Naive B cell (primary cell): ENCODE data around the gene MCFD2. TPM values are rescaled to one million over a fixed set of nuclear protein-coding genes. Genes with fewer than 3 reads are reported as not detected.

ENCODE experiments used
- ATAC-seq, 2 donors: fragments of 150-1000 bp; cut with Tn5 transposase; 2 replicates each; pipeline ENCODE4 v1.10.0; 2021; ENCODE audit warnings: low read depth in 2 of 2, mild to moderate bottlenecking in 2 of 2, moderate library complexity in 2 of 2
- DNase-seq: peaks from one replicate; pipeline ENCODE4 v3.0.0; 2022
- H3K27ac Mint-ChIP-seq, 6 donors: one replicate each; pipeline ENCODE4 v1.8.0; 2020 to 2022; ENCODE audit warnings: mild to moderate bottlenecking in 6 of 6, mixed read lengths in 6 of 6, moderate library complexity in 5 of 6, inconsistent platforms in 2 of 6
- H3K27me3 Mint-ChIP-seq, 3 donors: one replicate each; pipeline ENCODE4 v1.8.0; 2021 to 2022; ENCODE audit warnings: mixed read lengths in 3 of 3, mild to moderate bottlenecking in 1 of 3
- H3K36me3 Mint-ChIP-seq, 2 donors: one replicate each; pipeline ENCODE4 v1.8.0; 2020 to 2022; ENCODE audit warnings: mixed read lengths in 2 of 2, inconsistent platforms in 1 of 2, mild to moderate bottlenecking in 1 of 2
- H3K4me1 Mint-ChIP-seq, 3 donors: one replicate each; pipeline ENCODE4 v1.8.0; 2020 to 2022; ENCODE audit warnings: mixed read lengths in 3 of 3, inconsistent platforms in 1 of 3, mild to moderate bottlenecking in 1 of 3, moderate library complexity in 1 of 3
- H3K4me3 Mint-ChIP-seq, 8 donors: one replicate each; pipeline ENCODE4 v1.8.0; 2020 to 2022; ENCODE audit warnings: mild to moderate bottlenecking in 8 of 8, mixed read lengths in 8 of 8, moderate library complexity in 8 of 8, inconsistent platforms in 2 of 8
- H3K9me3 Mint-ChIP-seq, 7 donors: one replicate each; pipeline ENCODE4 v1.8.0; 2020 to 2022; ENCODE audit warnings: mixed read lengths in 7 of 7, mild to moderate bottlenecking in 5 of 7, inconsistent platforms in 2 of 7, moderate library complexity in 1 of 7
- polyA plus RNA-seq, 6 donors: library from polyadenylated mRNA; unstranded; fragments of 300-500 nt; fragmentation: Illumina TruSeq; gene quantifications; one replicate each; pipeline ENCODE4 v1.2.3, GENCODE V29; 2021; ENCODE audit warnings: low read depth in 6 of 6

The MCFD2 gene
- polyA plus RNA-seq, 6 donors from 2014 or later = 26.3 to 43.3 (median 33.1) TPM

DNA sequence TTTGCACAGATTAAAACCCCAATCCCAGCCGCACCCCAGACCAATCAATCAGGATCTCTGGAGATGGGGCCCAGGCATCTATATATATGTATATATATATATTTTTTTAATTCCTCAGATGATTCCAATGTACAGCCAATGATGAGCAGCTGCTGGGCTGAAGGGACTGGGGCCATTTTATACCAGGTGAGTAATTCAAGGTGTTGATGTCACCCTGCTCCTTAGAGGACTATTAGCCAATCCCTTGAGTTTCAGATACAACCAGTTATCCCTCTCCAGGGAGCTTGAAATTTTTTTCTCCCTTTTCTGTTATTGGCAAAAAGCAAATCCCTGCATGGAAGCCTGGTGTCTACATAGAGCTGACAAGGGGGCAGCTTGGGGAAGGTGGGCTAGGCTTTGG is 59.8 kb downstream of the MCFD2 start:
- Mint-ChIP-seq H3K9me3 (no peaks in the 10 kb centered on the region), H3K4me1 (no peaks in the 10 kb centered on the region), H3K27ac (no peak overlapping the region), H3K27me3 (no peaks in the 10 kb centered on the region), H3K36me3 (no peaks in the 10 kb centered on the region), H3K4me3 (no peak overlapping the region)
- ATAC-seq (no peak), DNase-seq (no peak)

DNA sequence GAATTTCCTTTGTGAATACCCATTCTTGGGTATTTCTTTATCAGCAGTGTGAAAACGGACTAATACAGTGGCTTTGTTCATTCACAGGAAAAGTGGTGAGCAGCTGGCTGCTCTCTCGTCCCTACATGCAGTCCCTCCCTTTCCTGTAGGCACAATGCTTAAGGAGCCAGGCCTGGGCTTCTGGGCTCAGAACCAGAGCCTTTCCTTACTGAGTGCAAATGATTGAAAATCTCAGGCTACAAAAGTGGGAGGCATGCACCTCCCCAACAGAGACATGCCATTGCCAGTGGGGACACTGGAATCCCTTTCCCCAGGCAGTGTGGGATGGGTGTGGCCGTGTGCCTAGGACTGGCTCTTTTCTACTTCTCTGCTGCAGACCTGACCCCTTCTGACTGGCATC is 61.3 kb downstream of the MCFD2 start:
- Mint-ChIP-seq H3K9me3 (no peaks in the 10 kb centered on the region), H3K27me3 (peaks cover 0 to 1% (median under 1%) of the 10 kb centered on the region in 3 donors), H3K27ac (no peak overlapping the region), H3K36me3 (no peaks in the 10 kb centered on the region), H3K4me3 (no peak overlapping the region), H3K4me1 (peaks cover 0 to under 1% (median 0%) of the 10 kb centered on the region in 3 donors)
- ATAC-seq (no peak), DNase-seq (no peak)

DNA sequence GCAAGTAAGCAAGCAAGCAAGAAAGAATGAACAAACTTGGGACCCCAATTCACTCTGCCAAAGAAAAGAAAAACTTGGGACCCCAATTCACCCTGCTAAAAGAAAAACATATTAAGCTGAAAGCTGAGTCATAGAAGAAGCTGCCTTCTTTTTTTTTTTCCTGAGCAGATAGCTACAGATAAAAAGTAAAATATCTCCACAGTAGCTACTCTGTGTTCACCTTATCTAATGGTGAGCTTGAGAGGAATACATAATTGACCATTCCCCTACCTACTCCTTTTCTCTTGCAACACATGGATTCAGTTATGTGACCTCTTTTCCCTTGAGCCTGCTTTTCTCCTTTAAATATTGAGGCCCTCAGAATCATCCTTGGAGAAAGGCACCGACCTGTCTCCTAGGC is 63.0 kb downstream of the MCFD2 start:
- Mint-ChIP-seq H3K4me1 (peaks cover 7 to 15% (median 11%) of the 10 kb centered on the region in 3 donors), H3K27me3 (peaks cover 0 to 14% (median 7%) of the 10 kb centered on the region in 3 donors), H3K9me3 (no peaks in the 10 kb centered on the region), H3K36me3 (no peaks in the 10 kb centered on the region), H3K4me3 (no peak overlapping the region), H3K27ac (peak overlapping the region in 1 of 6 donors; percentile 45)
- ATAC-seq (no peak), DNase-seq (no peak)

DNA sequence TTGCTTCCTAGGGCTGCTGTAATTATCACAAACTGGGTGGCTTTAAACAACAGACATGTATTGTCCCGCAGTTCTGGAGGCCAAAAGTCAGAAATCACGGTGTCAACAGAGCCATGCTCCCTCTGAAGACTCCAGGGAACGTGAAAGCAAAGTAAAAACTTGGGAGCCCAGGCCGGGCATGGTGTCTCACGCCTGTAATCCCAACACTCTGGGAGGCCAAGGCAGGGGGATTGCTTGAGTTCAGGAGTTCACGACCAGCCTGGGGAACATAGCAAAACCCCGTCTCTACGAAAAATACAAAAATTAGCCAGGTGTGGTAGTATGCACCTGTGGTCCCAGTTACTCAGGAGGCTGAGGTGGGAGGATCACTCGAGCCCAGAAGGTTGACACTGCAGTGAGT is 63.5 kb downstream of the MCFD2 start:
- ATAC-seq (no peak), DNase-seq (no peak)
- no peak overlapping the region for H3K27ac Mint-ChIP-seq
- peaks cover 0 to 14% (median 7%) of the 10 kb centered on the region in 3 donors for H3K27me3 Mint-ChIP-seq
- H3K4me1 Mint-ChIP-seq = peaks cover 7 to 15% (median 11%) of the 10 kb centered on the region in 3 donors
- no peaks in the 10 kb centered on the region for H3K36me3 Mint-ChIP-seq
- H3K4me3 Mint-ChIP-seq = no peak overlapping the region
- no peaks in the 10 kb centered on the region for H3K9me3 Mint-ChIP-seq

Other genes starting within 250 kb of the MCFD2 start
- 10 to 100 TPM in 4 of 6 donors, 1 to 10 TPM in 2; 7.1 to 21.7 (median 13.3) TPM for gene SOCS5, start 216.5 kb downstream of the MCFD2 start, polyA plus RNA-seq
- gene TTC7A, start 25.4 kb upstream of the MCFD2 start, polyA plus RNA-seq = 10 to 100 TPM; 27.7 to 77.8 (median 34.1) TPM
- under 1 TPM in 2 of 6 donors, not detected in 4; 0.41 to 0.66 TPM for gene STPG4, start 239.5 kb upstream of the MCFD2 start, polyA plus RNA-seq